ENCODE measurements around the gene SCART1.

DNA sequence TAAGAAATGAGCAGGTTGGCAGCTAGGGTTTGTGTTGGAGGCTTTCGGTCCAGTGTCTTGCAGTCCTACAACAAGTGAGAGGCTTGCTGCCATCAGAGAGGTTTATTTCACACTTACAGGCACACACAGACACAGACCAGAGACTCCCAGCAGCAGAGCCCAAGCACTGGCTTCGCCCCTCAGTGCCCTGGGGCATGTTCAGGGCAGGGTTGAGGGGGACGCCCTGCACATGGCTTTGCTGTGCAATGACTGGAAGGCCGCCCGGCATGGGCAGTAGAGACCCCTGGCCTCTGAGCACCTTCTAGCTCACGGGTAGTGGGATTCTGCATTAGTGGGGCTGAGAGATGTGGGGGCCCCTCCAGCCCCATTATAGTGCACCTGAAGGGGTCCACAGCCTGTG lies 33.2 kb upstream of the SCART1 start:
- TF ChIP-seq, protein P1, sequence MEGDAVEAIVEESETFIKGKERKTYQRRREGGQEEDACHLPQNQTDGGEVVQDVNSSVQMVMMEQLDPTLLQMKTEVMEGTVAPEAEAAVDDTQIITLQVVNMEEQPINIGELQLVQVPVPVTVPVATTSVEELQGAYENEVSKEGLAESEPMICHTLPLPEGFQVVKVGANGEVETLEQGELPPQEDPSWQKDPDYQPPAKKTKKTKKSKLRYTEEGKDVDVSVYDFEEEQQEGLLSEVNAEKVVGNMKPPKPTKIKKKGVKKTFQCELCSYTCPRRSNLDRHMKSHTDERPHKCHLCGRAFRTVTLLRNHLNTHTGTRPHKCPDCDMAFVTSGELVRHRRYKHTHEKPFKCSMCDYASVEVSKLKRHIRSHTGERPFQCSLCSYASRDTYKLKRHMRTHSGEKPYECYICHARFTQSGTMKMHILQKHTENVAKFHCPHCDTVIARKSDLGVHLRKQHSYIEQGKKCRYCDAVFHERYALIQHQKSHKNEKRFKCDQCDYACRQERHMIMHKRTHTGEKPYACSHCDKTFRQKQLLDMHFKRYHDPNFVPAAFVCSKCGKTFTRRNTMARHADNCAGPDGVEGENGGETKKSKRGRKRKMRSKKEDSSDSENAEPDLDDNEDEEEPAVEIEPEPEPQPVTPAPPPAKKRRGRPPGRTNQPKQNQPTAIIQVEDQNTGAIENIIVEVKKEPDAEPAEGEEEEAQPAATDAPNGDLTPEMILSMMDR (conservative IDR thresholded peaks at IDR 0.05 in 1 of 2, IDR thresholded peaks at IDR 0.05 in 1 of 2; ENCODE audit: low read depth in 1 of 2, low read length in 2 of 2) = no peak
- TF ChIP-seq EZH2 (IDR thresholded peaks at IDR 0.05; ENCODE audit: low read length, missing control alignments) = no peak

Measured in fibroblast of lung (primary cell).